Nephron progenitor cell (in vitro differentiated cells): ENCODE results near the gene AP3B2.

Experiments
- DNase-seq: peaks from one replicate; pipeline ENCODE4 v3.0.0; 2021
- H3K27ac Mint-ChIP-seq: 2 replicates; pipeline ENCODE4 v1.8.0; 2021; ENCODE audit warnings: mild to moderate bottlenecking, moderate library complexity, mixed read lengths
- H3K27me3 Mint-ChIP-seq: 2 replicates; pipeline ENCODE4 v1.8.0; 2021; ENCODE audit warnings: mild to moderate bottlenecking, low read depth, mixed read lengths; ENCODE audit not compliant: poor library complexity
- H3K36me3 Mint-ChIP-seq: 2 replicates; pipeline ENCODE4 v1.8.0; 2021; ENCODE audit warnings: low read depth, mixed read lengths
- H3K4me1 Mint-ChIP-seq: 2 replicates; pipeline ENCODE4 v1.8.0; 2021; ENCODE audit warnings: mixed read lengths
- H3K4me3 Mint-ChIP-seq: 2 replicates; pipeline ENCODE4 v1.8.0; 2021; ENCODE audit warnings: mild to moderate bottlenecking, moderate library complexity, mixed read lengths
- H3K9me3 Mint-ChIP-seq: 2 replicates; pipeline ENCODE4 v1.8.0; 2021; ENCODE audit warnings: mild to moderate bottlenecking, moderate library complexity, mixed read lengths
- CTCF ChIP-seq: fragments of 200-600 bp; sonication (generic); IDR thresholded peaks from 2 replicates; pipeline ENCODE4 v1.5.0; 2021; ENCODE audit warnings: antibody characterized with exemption

Gene AP3B2

GRCh38 chr15:82709421-82710207, at the start of gene AP3B2:
Gene AP3B2, minus strand, starts transcription at chr15:82709875. Its CDS starts 169 bp downstream, at chr15:82709706.
- H3K4me1 Mint-ChIP-seq: peaks cover 6% of the 10 kb centered on the region
- peak; percentile 85 for DNase-seq
- TF ChIP-seq CTCF: no peak
- peaks cover 20% of the 10 kb centered on the region for H3K27me3 Mint-ChIP-seq
- peak within 1 kb of the TSS; percentile 73 for H3K4me3 Mint-ChIP-seq
- H3K27ac Mint-ChIP-seq: no peak within 1 kb of the TSS
- H3K36me3 Mint-ChIP-seq: no peaks in the 10 kb centered on the region
- H3K9me3 Mint-ChIP-seq: no peaks in the 10 kb centered on the region

GRCh38 chr15:82751308-82751707, 41.6 kb upstream of the AP3B2 start:
- peaks cover 7% of the 10 kb centered on the region for H3K27me3 Mint-ChIP-seq
- peak overlapping the region; percentile 96 for H3K27ac Mint-ChIP-seq
- peaks cover 40% of the 10 kb centered on the region for H3K36me3 Mint-ChIP-seq
- H3K9me3 Mint-ChIP-seq: no peaks in the 10 kb centered on the region
- no peak for DNase-seq
- H3K4me3 Mint-ChIP-seq: peak overlapping the region; percentile 96
- no peak for TF ChIP-seq CTCF
- H3K4me1 Mint-ChIP-seq: peaks cover 32% of the 10 kb centered on the region

GRCh38 chr15:82750831-82751180, 41.1 kb upstream of the AP3B2 start:
- TF ChIP-seq CTCF: no peak
- H3K27me3 Mint-ChIP-seq: peaks cover 7% of the 10 kb centered on the region
- peaks cover 35% of the 10 kb centered on the region for H3K36me3 Mint-ChIP-seq
- no peak for DNase-seq
- H3K9me3 Mint-ChIP-seq: no peaks in the 10 kb centered on the region
- H3K27ac Mint-ChIP-seq: peak overlapping the region; percentile 96
- peak overlapping the region; percentile 96 for H3K4me3 Mint-ChIP-seq
- peaks cover 32% of the 10 kb centered on the region for H3K4me1 Mint-ChIP-seq

- Mint-ChIP-seq H3K9me3 (no peaks in the 10 kb centered on the region), H3K4me1 (peaks cover 32% of the 10 kb centered on the region), H3K36me3 (peaks cover 30% of the 10 kb centered on the region), H3K27me3 (peaks cover 7% of the 10 kb centered on the region), H3K27ac (peak overlapping the region; percentile 96), H3K4me3 (peak overlapping the region; percentile 96)
- TF ChIP-seq CTCF: no peak
- peak; percentile 90 for DNase-seq
These were observed 40.5 kb upstream of the AP3B2 start for GRCh38 chr15:82749951-82750830.

- no peak overlapping the region for H3K27ac Mint-ChIP-seq
- peaks cover 32% of the 10 kb centered on the region for H3K4me1 Mint-ChIP-seq
- DNase-seq: no peak
- peaks cover 14% of the 10 kb centered on the region for H3K36me3 Mint-ChIP-seq
- peaks cover 7% of the 10 kb centered on the region for H3K27me3 Mint-ChIP-seq
- H3K4me3 Mint-ChIP-seq: peak overlapping the region; percentile 56
- no peak for TF ChIP-seq CTCF
- H3K9me3 Mint-ChIP-seq: no peaks in the 10 kb centered on the region
These were observed 38.6 kb upstream of the AP3B2 start for GRCh38 chr15:82748315-82748714.
